HG02938 (cell line): ENCODE results near the gene KRTAP1-3.
"Not testable (repeated sequence)": the region's sequence is repeated elsewhere in the genome, so short reads cannot be mapped to it uniquely, and the experiment has no call there.

Experiments
- ATAC-seq: cut with Tn5 transposase; IDR thresholded peaks from one replicate; pipeline ENCODE4 v1.9.1; 2021; ENCODE audit warnings: mild to moderate bottlenecking, moderate library complexity; ENCODE audit not compliant: unreplicated experiment

KRTAP1-3 gene

GRCh38 chr17:41034346-41034935, at the start of gene KRTAP1-3:
TSS of gene KRTAP1-3 (minus strand) at chr17:41034874. CDS start at chr17:41034821, 53 bp downstream.
- not testable (repeated sequence) for ATAC-seq

GRCh38 chr17:41084100-41084856, 49.6 kb upstream of the KRTAP1-3 start, which contains the start of gene KRTAP4-7:
TSS of gene KRTAP4-7 (plus strand) at chr17:41084150. CDS start at chr17:41084207, 57 bp downstream.
- not testable (repeated sequence) for ATAC-seq

- ATAC-seq, result not testable (repeated sequence)
Observed at GRCh38 chr17:41083427-41083826, 48.8 kb upstream of the KRTAP1-3 start.

GRCh38 chr17:41082626-41083025, 48.0 kb upstream of the KRTAP1-3 start:
- no peak for ATAC-seq

- ATAC-seq, result no peak
Observed at GRCh38 chr17:41076788-41077187, 42.1 kb upstream of the KRTAP1-3 start.

GRCh38 chr17:41073676-41074075, 39.0 kb upstream of the KRTAP1-3 start:
- no peak for ATAC-seq

- no peak for ATAC-seq
Observed at GRCh38 chr17:41071606-41072360, 37.1 kb upstream of the KRTAP1-3 start.

- ATAC-seq, result no peak
Observed at GRCh38 chr17:41069031-41069430, 34.4 kb upstream of the KRTAP1-3 start.

GRCh38 chr17:41067281-41067680, 32.6 kb upstream of the KRTAP1-3 start:
- ATAC-seq, result no peak

GRCh38 chr17:41065829-41066624, 31.4 kb upstream of the KRTAP1-3 start, which contains the start of gene KRTAP2-4:
TSS of gene KRTAP2-4 (minus strand) at chr17:41065879. CDS start at chr17:41065845, 34 bp downstream.
- no peak for ATAC-seq

- not testable (repeated sequence) for ATAC-seq
Observed at GRCh38 chr17:41065016-41065689, 30.5 kb upstream of the KRTAP1-3 start.

GRCh38 chr17:41064301-41064700, 29.6 kb upstream of the KRTAP1-3 start:
- no peak for ATAC-seq

- no peak for ATAC-seq
Observed at GRCh38 chr17:41063449-41063848, 28.8 kb upstream of the KRTAP1-3 start.

- ATAC-seq, result no peak
Observed at GRCh38 chr17:41061964-41062363, 27.3 kb upstream of the KRTAP1-3 start.

- ATAC-seq, result no peak
Observed at GRCh38 chr17:41060052-41060604, 25.5 kb upstream of the KRTAP1-3 start, which contains the start of gene KRTAP2-3. TSS of gene KRTAP2-3 (minus strand) at chr17:41060114. CDS start at chr17:41060050, 64 bp downstream.

- not testable (repeated sequence) for ATAC-seq
Observed at GRCh38 chr17:41059276-41060051, 24.8 kb upstream of the KRTAP1-3 start.

GRCh38 chr17:41058741-41059140, 24.1 kb upstream of the KRTAP1-3 start:
- ATAC-seq, result no peak

- ATAC-seq, result no peak
Observed at GRCh38 chr17:41057547-41057946, 22.9 kb upstream of the KRTAP1-3 start.

GRCh38 chr17:41055130-41055529, 20.5 kb upstream of the KRTAP1-3 start, which contains the start of gene KRTAP2-2:
TSS of gene KRTAP2-2 (minus strand) at chr17:41055230. CDS start at chr17:41055211, 19 bp downstream.
- ATAC-seq, result not testable (repeated sequence)
